ENCODE data around the gene COL21A1.
A peak's percentile ranks its signal among the peaks of the same experiment; 100 is the strongest.

The COL21A1 gene

DNA sequence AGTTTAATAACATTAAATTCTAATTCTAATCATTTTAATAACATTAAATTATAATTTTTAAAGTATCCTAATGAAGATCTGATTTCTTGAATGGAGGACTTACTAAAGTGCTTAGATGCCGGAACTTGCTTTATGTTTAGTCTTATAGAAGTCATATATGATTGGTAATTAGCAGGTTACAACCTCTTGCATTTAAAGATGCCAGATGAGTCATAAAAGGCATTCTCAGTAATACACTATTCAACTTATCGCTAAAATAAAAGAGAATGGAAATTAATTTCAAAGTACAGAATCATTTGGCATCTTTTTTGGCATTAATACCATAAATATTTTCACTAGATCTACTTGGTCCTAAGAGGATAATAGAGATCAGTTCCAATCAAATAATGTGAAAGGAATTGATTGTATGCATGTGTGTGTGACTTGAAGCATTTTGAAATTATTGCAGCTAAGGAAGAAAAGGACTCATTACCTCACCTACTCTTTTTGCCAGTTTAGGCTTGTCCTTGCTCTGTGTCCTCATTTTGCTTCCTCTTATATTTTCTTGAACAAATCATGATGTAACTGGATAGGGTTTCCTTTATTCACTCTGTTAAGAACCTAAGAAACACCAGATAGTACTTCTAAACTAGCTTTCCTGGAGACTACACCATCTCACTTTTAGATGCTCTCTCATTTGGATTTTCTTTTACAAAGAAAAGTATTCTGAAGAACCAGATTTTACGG lies 2.7 kb downstream of the COL21A1 start:
- DNase-seq = no peak

DNA sequence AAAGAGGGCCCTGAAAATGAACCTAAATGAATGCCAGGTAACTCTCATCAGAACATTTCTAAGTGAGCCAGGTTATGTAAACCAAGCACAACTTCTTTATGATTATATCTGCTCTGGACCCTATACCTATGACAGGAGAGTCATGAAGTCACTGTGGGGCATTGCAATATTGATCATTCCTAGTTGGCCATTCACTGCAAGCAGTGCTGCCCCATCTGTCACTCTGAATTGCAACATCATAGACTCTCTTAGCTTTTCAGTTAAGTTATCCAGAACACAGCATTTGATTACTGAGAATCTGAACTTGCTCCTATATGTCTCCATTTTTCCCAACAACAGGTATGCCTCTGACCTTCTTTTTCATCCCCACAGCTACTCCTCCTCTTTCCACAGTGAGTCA lies 3.3 kb downstream of the COL21A1 start:
- DNase-seq = no peak

DNA sequence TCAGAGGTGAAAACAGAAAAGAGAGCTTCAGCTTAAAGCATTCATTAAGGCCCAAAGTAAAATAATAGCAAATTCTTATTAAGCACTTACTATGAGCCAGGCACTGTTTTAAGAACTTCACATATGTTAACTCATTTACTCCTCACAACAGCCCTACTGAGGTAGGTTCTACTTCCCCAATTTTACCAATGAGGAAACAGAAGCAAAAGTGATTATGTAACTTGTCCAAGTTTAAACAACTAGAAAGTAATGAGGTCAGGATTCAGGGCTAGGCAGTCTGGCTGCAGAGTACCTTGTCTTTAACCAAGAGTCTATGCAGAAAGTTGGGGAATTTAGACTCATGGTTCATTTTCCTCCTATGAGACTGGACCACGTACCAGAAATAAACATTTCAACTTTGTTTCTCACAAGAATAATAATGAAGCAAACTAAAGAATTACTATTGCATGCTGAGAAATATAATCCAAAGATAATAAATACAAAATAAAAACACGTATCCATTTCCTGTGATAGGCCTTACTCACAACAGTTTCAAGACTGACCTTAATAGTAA lies 3.8 kb downstream of the COL21A1 start:
- no peak for DNase-seq

GRCh38 chr6:56242346-56242745 lies 5.0 kb downstream of the COL21A1 start:
- DNase-seq = peak in 1 of 3 experiments; percentile 69

DNA sequence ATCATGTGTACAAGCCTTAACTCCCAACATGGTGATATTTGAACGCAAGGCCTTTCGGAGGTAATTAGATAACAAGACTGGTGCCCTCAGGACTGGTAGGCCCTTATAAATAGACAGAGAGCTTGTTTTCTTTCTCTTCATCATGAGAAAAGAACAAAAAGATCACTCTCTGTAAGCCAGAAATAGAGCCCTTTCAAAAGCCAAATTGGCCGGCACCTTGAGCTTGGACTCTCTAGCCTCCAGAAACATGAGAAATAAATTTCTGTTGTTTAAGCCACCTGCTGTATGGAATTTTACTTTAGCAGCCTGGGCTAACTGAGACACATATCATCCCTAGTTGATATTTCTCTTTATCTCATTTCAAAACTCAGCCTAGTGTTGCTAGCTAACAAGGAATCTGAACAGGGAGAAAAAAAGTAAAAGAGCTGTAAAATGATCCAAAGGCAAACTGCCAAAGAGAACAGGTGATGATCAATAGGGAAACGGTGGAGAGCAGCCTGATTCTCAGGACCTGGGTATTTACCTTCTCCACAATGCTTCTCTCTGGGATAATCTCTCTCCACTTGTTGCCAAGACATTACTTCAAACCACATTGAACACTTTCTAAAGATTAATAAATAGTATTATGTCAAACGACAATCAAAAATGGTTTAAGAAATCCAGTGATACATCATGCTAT lies 6.1 kb downstream of the COL21A1 start:
- DNase-seq = peak in 1 of 3 experiments; percentile 48

GRCh38 chr6:56238352-56238751 lies 9.0 kb downstream of the COL21A1 start:
- peak in 1 of 3 experiments; percentile 35 for DNase-seq

GRCh38 chr6:56235245-56235644 lies 12.1 kb downstream of the COL21A1 start:
- DNase-seq = no peak

DNA sequence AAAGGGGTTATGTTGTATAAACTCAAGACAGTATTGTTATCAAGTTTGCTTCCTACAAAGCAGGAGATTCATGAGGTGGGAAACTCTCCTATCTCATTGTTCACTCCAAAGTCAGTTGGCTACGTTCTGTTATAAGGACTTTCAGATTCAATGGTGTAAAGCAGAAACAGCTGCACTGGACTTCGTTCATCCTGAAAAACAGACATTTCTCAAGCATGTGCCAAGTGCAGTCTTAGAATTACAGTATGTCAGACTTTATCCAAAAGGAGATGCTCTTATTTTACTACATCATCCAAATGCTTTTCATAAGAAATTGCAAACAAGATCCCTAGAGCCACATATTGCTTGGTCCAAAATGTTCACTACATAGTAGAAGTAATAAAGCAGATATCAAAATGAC lies 14.9 kb downstream of the COL21A1 start:
- no peak for DNase-seq

GRCh38 chr6:56231827-56232226 lies 15.6 kb downstream of the COL21A1 start:
- no peak for DNase-seq

DNA sequence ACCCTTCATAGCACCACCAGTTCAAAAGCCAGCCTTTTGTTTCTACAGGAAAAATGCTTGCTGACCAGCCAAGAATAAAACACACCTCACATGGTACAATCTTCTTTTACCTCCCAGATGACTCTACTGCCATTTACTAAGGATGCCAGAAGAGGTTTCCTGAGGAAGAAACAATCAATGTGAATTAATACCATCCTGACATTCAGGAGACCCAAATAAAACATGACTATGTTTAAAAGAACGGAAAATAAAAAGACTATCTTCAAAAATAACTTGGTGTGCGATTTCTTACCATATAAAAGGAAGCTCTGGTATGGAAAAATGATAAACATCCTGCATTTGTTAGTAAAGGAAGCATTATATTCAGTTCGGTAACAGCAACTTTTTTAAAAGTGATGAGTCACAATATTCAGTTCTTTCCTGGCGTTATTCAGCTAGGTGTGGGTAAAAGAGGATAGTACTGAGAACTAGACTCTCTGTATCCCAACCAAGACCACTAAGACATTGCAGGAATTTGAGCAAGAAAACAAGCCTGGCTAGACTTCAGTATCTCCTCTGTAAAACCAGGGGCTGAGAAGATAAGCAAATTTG lies 16.3 kb downstream of the COL21A1 start:
- DNase-seq = no peak

DNA sequence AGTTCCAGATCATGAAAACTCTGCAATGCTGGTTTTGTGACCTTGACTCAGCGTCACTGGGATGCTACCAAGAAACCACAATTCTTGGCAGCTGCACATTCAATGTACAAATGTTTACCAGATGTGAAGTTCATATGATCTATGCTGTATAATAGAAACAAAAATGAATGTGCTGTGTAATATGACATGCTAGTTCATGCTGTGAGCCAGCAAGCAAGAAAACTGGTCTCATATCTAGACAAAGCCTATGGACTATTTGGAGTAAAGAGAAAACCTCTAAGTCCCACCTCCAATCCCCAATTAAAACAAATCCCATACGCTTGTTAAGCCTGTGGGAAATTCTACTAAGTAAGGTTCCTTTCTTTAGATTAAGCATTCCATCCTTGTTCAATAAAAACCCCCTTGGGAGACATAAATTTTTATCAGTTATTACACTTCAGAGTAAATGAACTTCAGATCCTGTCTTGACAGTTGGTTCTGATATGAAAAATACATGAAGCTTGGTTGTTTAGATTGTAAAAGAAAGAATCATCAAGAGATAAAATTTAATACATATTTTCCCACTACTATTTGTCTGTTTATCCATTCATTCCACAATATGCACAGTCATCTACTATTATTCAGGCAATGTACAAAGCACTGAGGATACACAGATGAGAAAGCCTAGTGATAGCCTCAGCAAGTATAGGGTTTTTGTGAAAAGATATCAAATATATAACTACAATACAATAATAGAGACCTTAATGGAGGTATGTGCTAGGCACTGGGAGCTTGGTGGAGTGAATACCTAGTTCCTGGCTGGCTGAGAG lies 20.1 kb downstream of the COL21A1 start:
- DNase-seq = no peak

DNA sequence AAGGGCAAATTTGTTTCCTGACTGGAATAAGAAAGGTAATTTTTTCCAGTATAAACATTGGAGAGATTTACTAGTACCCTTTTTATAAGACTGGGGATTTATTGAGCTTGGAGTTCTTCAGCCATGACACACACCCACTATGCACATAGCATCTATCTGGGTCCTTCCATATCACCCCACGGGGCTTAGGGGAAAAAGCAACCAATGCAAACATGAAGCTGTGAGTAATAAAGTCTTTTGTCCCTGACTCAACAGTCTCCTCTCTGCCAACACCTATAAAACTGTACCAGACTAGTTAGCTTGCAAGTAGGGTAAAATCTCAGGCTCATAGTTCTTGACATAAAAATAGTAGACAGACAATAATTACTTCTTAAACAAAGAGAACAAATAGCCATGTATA lies 23.4 kb downstream of the COL21A1 start:
- DNase-seq = no peak

DNA sequence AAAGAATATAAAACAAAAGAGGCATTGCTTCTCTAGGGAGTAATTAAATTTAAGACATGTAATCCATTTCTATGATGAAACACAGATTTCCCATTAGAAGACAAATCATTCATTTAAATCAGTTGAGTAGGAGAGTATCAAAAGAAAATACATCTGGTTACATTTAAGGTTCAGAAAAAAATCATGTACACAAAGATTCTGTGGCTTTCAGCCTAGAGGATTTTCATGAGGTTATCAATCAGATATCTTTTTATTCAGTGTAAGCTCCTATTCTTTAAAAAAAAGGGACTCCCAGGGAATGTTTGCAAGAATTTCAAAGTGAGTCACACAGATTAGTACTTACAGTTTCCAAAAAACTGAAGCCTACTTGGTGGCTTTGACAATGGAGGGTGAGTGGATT lies 24.9 kb downstream of the COL21A1 start:
- no peak for DNase-seq

- peak in 2 of 3 experiments; percentile 49 to 85 for DNase-seq
Observed at GRCh38 chr6:56220078-56220477, 27.3 kb downstream of the COL21A1 start.

- DNase-seq = no peak
Observed at GRCh38 chr6:56214703-56215101, 32.7 kb downstream of the COL21A1 start.

DNA sequence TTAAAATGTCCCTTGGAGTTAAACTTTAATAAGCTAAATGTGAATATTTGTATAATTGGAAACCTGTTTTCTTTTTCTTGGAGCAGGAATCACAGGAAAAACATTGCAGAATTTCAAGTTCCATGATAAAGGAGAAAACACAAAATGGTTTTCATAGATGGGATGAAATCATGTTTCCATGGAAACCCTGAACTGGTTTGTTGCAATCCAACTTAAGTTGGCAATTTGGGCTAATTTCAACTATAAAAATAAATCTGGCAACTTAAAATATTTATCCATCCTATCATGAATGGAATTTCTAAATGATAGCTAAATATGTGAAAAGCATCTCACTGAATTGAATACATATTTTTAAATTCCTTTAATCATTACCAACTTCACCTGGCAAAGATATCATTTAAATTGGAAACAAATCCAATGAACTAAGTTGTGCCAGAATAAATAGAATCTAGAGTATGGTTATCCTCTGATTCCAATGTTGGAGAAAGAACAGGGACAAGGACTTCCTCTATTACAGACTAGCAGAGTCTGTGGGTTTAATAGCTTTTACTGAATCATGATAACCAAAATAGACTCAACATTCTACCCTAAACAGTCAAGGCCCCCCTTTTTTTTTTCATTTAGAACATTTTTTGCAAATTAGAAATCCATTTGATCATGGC lies 33.2 kb downstream of the COL21A1 start:
- DNase-seq = no peak

GRCh38 chr6:56211724-56212123 lies 35.7 kb downstream of the COL21A1 start:
- DNase-seq = no peak

DNA sequence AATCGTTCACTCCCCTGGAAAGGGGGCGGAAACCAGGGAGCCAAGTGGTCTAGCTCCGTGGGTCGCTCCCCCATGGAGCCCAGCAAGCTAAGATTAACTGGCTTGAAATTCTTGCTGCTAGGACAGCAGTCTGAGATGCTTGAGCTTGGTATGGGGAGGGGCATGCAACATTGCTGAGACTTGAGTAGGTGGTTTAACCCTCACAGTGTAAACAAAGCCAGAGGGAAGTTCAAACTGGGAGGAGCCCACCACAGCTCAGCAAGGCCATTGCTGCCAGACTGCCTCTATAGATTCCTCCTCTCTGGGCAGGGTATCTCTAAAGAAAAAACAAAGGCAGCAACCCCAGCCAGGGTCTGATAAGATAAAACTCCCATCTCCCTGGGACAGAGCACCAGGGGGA lies 43.2 kb downstream of the COL21A1 start:
- no peak for DNase-seq

GRCh38 chr6:56199956-56200355 lies 47.4 kb downstream of the COL21A1 start:
- DNase-seq = no peak

DNA sequence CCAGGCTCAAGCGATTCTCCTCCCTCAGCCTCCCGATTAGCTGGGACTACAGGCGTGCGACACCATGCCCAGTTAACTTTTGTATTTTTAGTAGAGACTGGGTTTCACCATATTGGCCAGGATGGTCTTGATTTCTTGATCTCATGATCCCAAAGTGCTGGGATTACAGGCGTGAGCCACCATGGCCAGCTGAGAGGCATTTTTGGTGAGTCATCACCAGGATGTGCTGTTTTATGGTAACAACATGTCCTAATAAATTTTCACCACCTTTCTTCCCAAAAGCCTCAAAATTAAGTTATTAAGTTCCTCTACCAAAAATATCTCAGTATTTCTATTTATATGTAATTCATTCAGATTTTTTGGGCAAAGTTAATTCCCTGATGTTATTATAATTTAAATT lies 53.5 kb downstream of the COL21A1 start:
- DNase-seq = no peak

DNA sequence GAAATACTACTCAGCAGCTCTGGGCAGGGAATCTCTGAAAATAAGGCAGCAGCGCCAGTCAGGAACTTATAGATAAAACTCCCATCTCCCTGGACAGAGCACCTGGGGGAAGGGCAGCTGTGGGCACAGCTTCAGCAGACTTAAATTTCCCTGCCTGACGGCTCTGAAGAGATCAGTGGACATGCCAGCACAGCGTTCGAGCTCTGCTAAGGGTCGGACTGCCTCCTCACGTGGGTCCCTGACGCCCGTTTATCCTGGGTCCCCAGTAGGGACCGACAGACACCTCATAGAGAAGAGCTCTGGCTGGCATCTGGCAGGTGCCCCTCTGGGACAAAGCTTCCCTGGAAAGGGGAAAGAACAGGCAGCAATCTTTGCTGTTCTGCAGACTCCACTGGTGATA lies 59.0 kb downstream of the COL21A1 start:
- no peak for DNase-seq

DNA sequence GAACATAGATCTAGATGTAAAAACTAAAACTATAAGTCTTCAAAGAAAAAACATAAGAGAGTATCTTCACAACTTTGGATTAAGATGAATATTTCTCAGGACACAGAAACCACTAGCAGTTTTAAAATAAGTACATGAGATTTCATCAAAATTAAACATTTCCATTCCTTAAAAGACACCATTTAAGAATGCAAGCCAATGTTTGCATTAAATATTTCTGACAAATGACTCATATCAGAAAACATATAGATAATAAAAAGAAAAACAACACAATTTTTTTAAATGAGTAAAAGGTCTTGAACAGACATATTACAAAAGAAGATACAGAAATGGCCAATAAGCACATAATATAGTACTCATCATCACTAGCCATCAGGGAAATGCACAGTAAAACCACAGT lies 59.7 kb downstream of the COL21A1 start:
- no peak for DNase-seq

- DNase-seq = no peak
Observed at GRCh38 chr6:56176741-56177140, 70.6 kb downstream of the COL21A1 start.
